Activated CD4-positive, alpha-beta T cell treated with anti-CD3 and anti-CD28 coated beads, Interleukin-10, Interleukin-2, amounts not matched to agents 100 ng/mL and 50 ng/mL, durations not matched to agents 16 hours and 8 hours (primary cell): Measurements from ENCODE around the gene TRAF2.
"Not testable (repeated sequence)": the region's sequence is repeated elsewhere in the genome, so short reads cannot be mapped to it uniquely, and the experiment has no call there.

Experiments used
- DNase-seq: peaks from one replicate; pipeline ENCODE4 v3.0.0-alpha.2; 2020

TRAF2 gene

GRCh38 chr9:136885950-136886578, at the start of gene TRAF2:
Gene TRAF2 (plus strand): TSS chr9:136886516. CDS start chr9:136898741, 12,225 bp downstream.
- DNase-seq, result peak; percentile 99

GRCh38 chr9:136837146-136837855, 49.0 kb upstream of the TRAF2 start:
- DNase-seq, result no peak

GRCh38 chr9:136837856-136838277, 48.4 kb upstream of the TRAF2 start:
- not testable (repeated sequence) for DNase-seq

GRCh38 chr9:136838314-136839228, 47.7 kb upstream of the TRAF2 start:
- no peak for DNase-seq

DNA sequence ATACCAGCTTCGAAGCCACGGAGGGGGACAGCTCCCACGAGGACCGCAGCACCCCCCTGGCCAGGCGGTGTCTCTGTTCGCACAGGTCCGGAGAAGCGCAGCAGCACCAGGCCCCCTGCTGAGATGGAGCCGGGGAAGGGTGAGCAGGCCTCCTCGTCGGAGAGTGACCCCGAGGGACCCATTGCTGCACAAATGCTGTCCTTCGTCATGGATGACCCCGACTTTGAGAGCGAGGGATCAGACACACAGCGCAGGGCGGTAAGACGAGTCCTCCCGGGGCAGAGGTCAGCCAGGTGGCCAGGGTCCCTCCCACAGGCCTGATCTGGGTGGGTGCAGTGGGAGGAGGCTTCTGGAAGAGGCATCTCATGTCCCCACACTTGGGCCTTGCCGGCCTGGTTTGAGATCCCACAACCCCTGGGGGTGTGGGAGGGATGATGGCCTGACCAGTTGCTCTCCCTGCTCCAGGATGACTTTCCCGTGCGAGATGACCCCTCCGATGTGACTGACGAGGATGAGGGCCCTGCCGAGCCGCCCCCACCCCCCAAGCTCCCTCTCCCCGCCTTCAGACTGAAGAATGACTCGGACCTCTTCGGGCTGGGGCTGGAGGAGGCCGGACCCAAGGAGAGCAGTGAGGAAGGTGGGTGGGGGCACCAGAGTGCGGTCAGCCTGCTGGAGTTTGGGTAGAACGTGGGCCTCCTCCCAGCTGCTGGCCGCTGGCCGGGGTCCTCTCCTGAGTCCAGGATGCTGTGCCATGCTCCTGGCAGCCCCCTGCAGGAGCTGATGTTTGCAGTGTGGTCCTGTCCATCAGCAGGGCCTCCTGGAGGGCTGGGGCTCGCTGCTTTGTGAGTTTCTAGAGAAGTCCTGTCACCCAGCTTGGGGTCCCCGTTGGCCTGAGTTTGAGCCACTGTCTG, 46.8 kb upstream of the TRAF2 start:
- no peak for DNase-seq

GRCh38 chr9:136840140-136840876, 46.0 kb upstream of the TRAF2 start:
- no peak for DNase-seq

GRCh38 chr9:136840877-136841645, 45.3 kb upstream of the TRAF2 start:
- DNase-seq, result no peak

GRCh38 chr9:136841646-136842379, 44.5 kb upstream of the TRAF2 start:
- DNase-seq, result not testable (repeated sequence)

GRCh38 chr9:136842380-136842948, 43.9 kb upstream of the TRAF2 start, which contains the start of gene AJM1:
Gene AJM1 (plus strand): TSS chr9:136842478. CDS start chr9:136844415, 1,937 bp downstream.
- DNase-seq, result peak; percentile 86

- DNase-seq, result not testable (repeated sequence)
Observed at GRCh38 chr9:136843159-136843800, 43.0 kb upstream of the TRAF2 start.

DNA sequence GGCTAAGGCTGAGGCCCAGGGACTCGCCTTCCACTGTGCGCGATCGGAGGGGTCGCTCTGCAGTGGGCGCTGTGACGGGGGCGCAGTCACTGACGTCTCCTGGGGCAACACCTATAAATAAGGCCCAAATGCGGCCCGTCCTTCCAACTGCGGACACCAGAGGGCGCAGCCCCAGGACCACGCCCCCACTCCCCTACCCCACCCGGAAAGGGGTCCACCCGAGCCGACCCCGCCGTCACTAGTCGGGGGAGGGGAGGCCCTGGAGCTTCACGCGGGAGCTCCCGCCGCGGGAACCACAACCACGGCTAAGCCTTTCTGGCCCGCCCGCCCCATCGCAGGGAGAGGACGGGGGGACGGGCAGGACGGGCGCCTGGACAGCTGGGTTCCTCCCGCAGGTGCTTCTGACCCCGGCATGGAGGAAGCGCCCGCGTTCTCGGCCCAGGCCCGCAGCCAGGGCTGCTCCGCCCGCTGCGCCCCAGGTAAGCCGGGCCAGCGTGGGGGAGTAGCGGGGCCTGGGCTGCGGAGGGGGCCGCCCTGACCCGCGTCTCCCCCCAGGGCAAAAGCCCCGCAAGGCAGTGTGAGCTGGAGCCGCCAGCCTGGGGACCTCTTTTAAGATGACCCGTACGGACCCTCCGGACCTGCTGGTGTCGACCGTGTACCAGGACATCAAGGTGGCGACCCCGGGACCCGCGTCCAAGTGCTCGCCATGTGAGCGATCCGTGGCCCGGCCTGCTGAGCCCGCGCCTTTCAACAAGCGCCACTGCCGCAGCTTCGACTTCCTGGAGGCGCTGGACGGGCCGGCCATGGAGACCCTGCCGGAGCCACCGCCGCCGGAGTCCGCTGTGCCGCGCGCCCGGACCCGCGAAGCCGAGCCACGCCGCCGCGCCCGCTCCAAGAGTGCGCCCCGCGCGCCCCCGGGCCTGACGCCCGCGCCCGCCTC, 42.2 kb upstream of the TRAF2 start:
- DNase-seq, result peak; percentile 66

GRCh38 chr9:136844761-136845464, 41.4 kb upstream of the TRAF2 start:
- no peak for DNase-seq

DNA sequence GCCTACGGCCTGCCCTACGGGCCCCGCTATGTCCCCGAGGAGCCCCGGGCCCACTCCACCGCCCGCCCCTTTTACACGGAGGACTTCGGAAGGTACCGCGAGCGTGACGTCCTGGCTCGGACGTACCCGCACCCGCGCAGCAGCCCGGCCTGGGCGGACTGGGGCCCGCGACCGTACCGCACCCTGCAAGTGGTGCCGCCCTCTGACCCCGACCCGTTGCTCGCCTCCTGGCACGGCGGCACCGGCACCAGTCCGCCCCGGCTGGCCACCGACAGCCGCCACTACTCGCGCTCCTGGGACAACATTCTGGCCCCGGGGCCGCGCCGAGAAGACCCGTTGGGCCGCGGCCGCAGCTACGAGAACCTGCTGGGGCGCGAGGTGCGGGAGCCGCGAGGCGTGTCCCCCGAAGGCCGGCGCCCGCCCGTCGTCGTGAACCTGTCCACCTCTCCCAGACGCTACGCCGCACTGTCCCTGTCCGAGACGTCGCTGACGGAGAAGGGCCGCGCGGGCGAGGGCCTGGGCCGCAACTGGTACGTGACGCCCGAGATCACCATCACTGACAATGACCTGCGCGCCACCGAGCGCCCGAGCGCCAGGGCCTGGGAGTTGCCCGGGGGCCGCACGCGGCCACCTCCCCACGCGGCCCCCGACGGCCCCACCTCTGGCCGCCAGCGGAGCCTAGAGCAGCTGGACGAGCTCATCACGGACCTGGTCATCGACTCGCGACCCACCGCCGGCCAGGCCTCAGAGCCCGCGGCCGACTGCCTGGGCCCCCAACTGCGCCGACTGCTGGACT, 40.7 kb upstream of the TRAF2 start:
- no peak for DNase-seq

GRCh38 chr9:136846376-136847087, 39.8 kb upstream of the TRAF2 start:
- DNase-seq, result no peak

DNA sequence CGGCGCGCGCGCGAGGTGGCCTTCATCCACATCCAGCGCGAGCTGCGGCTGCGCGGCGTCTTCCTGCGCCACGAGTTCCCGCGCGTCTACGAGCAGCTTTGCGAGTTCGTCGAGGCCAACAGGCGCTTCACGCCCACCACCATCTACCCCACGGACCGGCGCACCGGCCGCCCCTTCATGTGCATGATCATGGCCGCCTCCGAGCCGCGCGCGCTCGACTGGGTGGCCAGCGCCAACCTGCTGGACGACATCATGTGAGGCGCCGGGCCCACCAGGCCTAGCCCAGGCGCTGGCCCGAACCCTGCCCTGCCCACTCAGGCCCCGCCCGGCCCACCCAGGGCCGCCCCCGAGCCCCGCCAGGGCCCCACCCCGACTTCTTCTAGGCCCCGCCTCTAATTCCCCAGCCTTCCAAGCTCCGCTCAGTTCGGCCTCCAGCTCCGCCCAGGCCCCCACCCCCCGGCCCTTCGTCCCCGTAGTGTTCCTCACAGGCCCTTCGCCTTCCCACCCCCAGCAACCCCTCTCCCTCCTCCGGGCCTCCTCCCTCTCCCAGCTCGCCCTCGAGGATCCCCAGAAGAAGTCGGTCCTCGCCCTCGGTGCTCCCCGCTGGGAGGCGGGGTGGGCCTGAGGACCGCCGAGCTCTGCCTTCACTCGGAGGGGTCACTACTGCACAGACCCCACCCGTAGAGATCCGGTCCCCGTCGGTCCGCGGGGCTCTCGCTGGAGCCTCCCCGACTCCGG, 39.1 kb upstream of the TRAF2 start:
- DNase-seq, result peak; percentile 54
